GM08714 (cell line): Measurements from ENCODE around the gene CYSTM1.
"Not testable (repeated sequence)": the region's sequence is repeated elsewhere in the genome, so short reads cannot be mapped to it uniquely, and the experiment has no call there.

Experiments
- H3K4me3 ChIP-seq: fragments of 200-500 bp; sonication (Bioruptor generic); 2 replicates; pipeline ENCODE4 v1.5.1; 2014; ENCODE audit warnings: mild to moderate bottlenecking, low read length, inconsistent platforms
- ZNF274 ChIP-seq: IDR thresholded peaks from 2 replicates; pipeline ENCODE4 v1.6.1; 2012; ENCODE audit warnings: mild to moderate bottlenecking, low read depth, low read length

The CYSTM1 gene

DNA sequence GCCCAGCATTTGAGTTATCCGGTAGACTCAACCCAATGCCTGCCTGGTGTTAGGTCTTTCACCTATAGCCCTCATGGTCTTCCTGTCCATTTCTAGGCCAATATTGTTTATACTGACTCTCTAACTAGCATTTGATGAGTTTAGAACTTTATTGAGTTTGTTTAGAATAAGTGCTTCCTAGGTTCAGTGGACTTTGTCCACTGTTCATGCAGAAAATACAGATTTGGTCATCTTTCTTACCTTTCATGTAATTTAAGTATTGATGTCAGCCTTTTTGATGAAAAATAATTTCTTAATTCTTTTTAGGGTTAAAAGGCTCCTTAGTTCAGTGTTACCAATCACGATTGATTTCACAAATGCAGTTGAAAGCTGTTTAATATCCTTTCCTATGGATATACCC is 22.0 kb downstream of the CYSTM1 start:
- no peak for TF ChIP-seq ZNF274

DNA sequence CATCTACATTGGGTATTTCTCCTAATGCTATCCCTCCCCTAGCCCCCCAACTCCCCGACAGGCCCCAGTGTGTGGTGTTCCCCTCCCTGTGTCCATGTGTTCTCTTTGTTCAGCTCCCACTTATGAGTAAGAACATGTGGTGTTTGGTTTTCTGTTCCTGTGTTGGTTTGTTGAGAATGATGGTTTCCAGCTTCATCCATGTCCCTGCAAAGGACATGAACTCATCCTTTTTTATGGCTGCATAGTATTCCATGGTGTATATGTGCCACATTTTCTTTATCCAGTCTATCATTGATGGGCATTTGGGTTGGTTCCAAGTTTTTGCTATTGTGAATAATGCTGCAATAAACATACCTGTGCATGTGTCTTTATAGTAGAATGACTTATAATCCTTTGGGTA is 23.9 kb downstream of the CYSTM1 start:
- H3K4me3 ChIP-seq, result not testable (repeated sequence)

More for the DNA sequence above, 22.0 kb downstream of the CYSTM1 start:
- no peak overlapping the region for H3K4me3 ChIP-seq

DNA sequence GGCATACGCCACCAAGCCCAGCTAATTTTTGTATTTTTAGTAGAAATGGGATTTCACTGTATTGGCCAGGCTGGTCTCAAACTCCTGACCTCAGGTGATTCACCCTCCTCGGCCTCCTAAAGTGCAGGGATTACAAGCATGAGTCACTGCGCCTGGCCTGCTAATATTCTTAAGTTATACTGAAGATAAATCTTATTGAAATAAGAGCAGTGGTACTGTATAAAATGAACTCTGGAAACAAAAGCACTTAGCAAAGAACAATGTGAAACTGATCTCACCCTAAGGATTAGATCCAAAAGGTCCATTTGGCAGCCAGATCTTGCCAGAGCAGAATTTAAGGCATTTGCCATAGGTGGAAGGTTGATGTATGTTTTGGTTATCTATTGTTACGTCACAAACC is 27.1 kb downstream of the CYSTM1 start:
- no peak for TF ChIP-seq ZNF274

DNA sequence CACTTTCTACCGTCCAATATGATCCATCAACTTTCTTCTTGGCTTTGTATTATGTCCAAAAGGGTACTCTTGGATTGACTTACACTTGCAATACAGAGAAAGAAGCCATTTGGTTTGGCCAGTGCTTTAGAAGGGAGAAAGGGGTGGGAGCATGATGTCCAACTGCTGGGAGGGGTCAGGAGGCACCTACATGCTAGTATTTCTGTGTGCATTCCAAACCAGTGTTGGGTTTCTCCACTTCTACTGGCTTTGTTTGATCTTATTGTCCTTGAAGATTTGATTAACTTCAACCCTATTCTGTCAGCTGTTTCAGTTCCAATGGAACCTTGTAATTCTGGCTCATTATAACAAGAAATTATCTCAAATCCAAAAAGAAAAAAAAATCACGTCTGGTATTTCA is 27.6 kb downstream of the CYSTM1 start:
- no peak overlapping the region for H3K4me3 ChIP-seq
- no peak for TF ChIP-seq ZNF274

More for the DNA sequence above, 27.1 kb downstream of the CYSTM1 start:
- no peak overlapping the region for H3K4me3 ChIP-seq

DNA sequence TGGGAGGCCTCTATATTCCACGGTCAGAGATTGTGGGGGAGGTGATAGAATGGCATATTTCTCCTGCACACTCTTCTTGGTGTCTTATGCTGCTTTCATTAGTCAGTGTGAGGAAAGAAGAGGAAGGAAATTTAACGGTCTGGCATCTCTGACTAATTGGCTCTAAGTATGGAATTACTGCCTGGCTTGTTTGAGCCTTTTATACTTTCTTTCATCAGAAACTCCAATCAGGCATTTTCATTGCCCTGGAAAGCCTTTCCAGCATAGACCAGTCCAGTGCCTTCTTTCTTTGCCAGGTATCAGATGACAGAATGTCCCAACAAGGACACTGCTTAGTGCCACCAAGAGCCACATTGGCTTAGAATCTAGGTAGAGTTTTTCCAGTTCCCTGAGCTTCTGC is 30.2 kb downstream of the CYSTM1 start:
- H3K4me3 ChIP-seq, result no peak overlapping the region
- no peak for TF ChIP-seq ZNF274

- no peak overlapping the region for H3K4me3 ChIP-seq
- no peak for TF ChIP-seq ZNF274
Observed at GRCh38 chr5:140205952-140206351, 31.0 kb downstream of the CYSTM1 start.

DNA sequence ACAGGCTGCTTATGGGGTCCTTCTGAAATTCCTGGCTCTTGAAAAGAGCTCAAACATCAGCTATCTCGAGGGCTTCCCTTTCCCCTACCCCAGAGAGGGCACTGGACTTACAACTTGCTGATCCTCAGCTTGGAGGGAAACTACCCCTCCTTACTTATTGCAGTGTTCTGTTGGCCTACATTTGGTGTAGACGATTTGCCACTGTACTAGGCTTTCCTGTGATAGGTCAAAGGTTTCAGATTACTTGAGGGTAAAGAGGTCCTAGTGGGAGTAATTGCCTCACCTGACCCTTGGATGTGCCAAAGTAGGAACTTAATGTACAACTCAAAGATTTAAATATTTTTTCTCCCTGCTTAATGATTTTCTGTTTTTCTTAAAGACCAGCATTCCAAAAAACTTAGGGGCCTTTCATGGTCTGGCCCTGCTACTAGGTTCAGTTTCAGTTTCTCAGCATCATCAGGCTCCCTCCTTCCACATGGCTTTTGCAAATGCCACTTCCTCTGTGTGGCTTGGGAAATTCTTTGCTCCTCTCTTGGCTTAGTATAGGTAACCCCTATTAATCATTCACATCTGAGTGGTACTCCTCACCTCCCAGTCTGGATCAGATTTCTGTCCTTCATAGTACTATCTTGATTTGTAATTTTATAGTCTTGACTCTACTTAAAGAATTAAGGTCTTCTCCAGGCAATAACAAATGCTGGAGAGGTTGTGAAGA is 32.4 kb downstream of the CYSTM1 start:
- TF ChIP-seq ZNF274, result no peak
- H3K4me3 ChIP-seq, result no peak overlapping the region

DNA sequence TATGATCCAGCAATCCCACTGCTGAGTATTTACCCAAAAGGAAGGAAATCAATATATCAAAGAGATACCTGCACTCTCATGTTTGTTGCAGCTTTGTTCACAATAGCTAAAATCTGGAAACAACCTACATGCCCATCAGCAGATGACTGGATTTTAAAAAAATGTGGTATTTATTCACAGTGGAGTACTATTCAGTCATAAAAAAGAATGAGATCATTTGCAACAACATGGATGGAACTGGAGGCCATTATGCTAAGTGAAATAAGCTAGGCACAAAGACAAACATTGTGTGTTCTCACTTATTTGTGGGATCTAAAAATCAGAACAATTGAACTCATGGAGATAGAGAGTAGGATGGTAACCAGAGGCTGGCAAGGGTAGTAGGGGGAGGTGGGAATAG is 33.1 kb downstream of the CYSTM1 start:
- TF ChIP-seq ZNF274, result no peak
- H3K4me3 ChIP-seq, result no peak overlapping the region

- no peak for TF ChIP-seq ZNF274
- no peak overlapping the region for H3K4me3 ChIP-seq
Observed at GRCh38 chr5:140213370-140213983, 38.5 kb downstream of the CYSTM1 start.

DNA sequence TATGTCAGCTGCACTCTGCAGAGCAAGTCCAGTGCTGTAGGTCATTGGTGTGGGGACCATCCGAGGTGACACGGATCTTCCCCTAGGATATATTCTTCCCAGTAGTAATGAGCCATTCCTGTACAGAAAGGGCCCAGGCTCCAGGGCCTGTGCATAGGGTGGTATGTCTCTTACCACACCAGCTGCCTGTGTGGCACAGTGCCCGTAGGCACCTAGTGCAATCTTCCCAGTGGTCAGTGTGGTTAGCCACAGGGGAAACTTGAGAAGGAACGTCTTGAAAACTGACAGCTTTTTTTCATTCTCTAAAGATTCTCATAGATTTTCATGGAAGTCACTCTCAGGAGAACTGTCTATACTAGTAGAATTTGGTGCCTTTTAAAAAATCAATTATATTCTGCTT is 39.8 kb downstream of the CYSTM1 start:
- TF ChIP-seq ZNF274, result no peak

GRCh38 chr5:140215276-140215675 is 40.3 kb downstream of the CYSTM1 start:
- TF ChIP-seq ZNF274, result no peak
- H3K4me3 ChIP-seq, result no peak overlapping the region

More for the DNA sequence above, 39.8 kb downstream of the CYSTM1 start:
- H3K4me3 ChIP-seq, result no peak overlapping the region

GRCh38 chr5:140216478-140217074 is 41.6 kb downstream of the CYSTM1 start:
- no peak for TF ChIP-seq ZNF274
- H3K4me3 ChIP-seq, result no peak overlapping the region

DNA sequence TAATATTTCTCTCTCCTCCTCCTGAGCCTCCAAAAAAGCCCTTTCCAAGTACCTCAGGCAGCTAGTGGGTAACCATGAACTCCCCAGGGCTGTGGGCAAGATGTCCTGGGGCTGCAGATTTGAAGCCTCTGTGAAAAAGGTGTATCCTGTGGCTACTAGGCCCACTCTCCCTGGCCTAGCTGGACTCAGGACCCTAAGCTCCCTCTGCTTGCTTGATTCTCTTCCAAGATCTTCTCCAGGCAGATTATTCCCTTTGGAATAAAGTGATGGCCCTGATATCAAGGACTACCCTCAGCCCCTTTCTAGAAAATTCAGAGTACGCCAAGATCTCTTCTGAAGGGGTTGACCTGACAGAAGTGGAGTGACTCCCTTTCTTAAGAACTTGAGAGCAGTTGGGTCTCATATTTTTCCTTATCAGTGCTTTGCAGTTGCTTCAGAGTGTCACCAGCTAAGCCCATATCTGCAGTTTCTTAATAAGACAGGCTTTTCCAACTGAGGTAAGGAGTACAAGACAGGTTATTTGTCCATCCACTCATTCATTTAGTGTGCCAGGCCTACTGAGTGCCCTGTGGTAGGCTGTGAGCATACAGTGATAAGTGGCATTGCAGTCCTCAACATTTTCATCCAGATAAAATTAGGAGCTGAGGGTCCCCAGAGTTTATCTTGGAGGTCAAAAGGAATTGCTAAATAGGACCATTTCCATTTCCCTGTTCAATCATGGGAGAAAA is 42.5 kb downstream of the CYSTM1 start:
- H3K4me3 ChIP-seq, result no peak overlapping the region
- no peak for TF ChIP-seq ZNF274
